GM23338 (cell line): ENCODE results near the gene NDC80.

ENCODE experiments used
- CREB1 ChIP-seq: fragments of 250-450 bp; sonication (Bioruptor Pico); IDR thresholded peaks from 2 replicates; pipeline ENCODE4 v1.5.0; 2020; ENCODE audit warnings: low read depth, mild to moderate bottlenecking, moderate library complexity
- CTCF ChIP-seq, 2 experiments: fragments of 200-600 bp in 1 of 2; sonication (generic) in 1 of 2; conservative IDR thresholded peaks; 2 replicates each; pipeline versions ENCODE4 v1.5.1 to v1.6.1; 2016 to 2017; ENCODE audit warnings: antibody characterized with exemption in 2 of 2, low read depth in 2 of 2, mild to moderate bottlenecking in 2 of 2, moderate library complexity in 1 of 2
- ETS1 ChIP-seq: IDR thresholded peaks from 2 replicates; pipeline ENCODE4 v1.6.1; 2016; ENCODE audit warnings: antibody characterized with exemption
- EZH2 ChIP-seq: fragments of 200-600 bp; sonication (generic); IDR thresholded peaks from one replicate; pipeline ENCODE4 v1.8.0; 2017; ENCODE audit warnings: antibody characterized with exemption, mild to moderate bottlenecking, low read depth; ENCODE audit not compliant: unreplicated experiment
- EZH2phosphoT487 ChIP-seq: fragments of 200-600 bp; sonication (generic); IDR thresholded peaks from one replicate; pipeline ENCODE4 v1.8.1; 2018; ENCODE audit warnings: antibody characterized with exemption; ENCODE audit not compliant: unreplicated experiment
- POLR2AphosphoS5 ChIP-seq: IDR thresholded peaks from 2 replicates; pipeline ENCODE4 v1.6.1; 2016; ENCODE audit warnings: antibody characterized with exemption, low read depth

- TF ChIP-seq EZH2: no peak
- TF ChIP-seq ETS1: no peak
- no peak for TF ChIP-seq POLR2AphosphoS5
- TF ChIP-seq CREB1 (CRISPR knock-in tag): no peak
- no peak for TF ChIP-seq CTCF (conservative IDR thresholded peaks at IDR 0.05; ENCODE audit: low read depth in 2 of 2)
- TF ChIP-seq EZH2phosphoT487: no peak
Measured at GRCh38 chr18:2568129-2568528, 3.2 kb upstream of the NDC80 start.
